Heart right ventricle (tissue), 16 donors: ENCODE data around the gene PTPRM. TPM values are rescaled to one million over a fixed set of nuclear protein-coding genes. Genes with fewer than 3 reads are reported as not detected.

Source experiments
- ATAC-seq, 8 donors: fragments of 200-7000 bp; cut with Tn5 transposase; one replicate each; pipeline ENCODE4 v1.9.1; 2020; ENCODE audit warnings: mild to moderate bottlenecking in 8 of 8, moderate library complexity in 8 of 8, moderate number of reproducible peaks in 1 of 8
- DNase-seq, 2 donors: peaks; one replicate each; pipeline ENCODE4 v3.0.0-alpha.2; 2020
- H3K27ac ChIP-seq, 10 donors: fragments of 200-600 bp; sonication (generic) in 2 of 10; one replicate each; pipeline versions ENCODE4 v1.5.0 to v1.8.0; 2020 to 2022; ENCODE audit warnings: mild to moderate bottlenecking in 3 of 10
- H3K27me3 ChIP-seq, 7 donors: fragments of 200-600 bp; one replicate each; pipeline ENCODE4 v1.8.0; 2021 to 2022; ENCODE audit warnings: mild to moderate bottlenecking in 2 of 7
- H3K36me3 ChIP-seq, 9 donors: fragments of 200-600 bp; sonication (generic) in 1 of 9; one replicate each; pipeline versions ENCODE4 v1.5.0 to v1.8.0; 2020 to 2022; ENCODE audit warnings: mild to moderate bottlenecking in 2 of 9
- H3K4me1 ChIP-seq, 9 donors: fragments of 200-600 bp; sonication (generic) in 1 of 9; one replicate each; pipeline versions ENCODE4 v1.5.0 to v1.8.0; 2020 to 2022; ENCODE audit warnings: mild to moderate bottlenecking in 4 of 9
- H3K4me3 ChIP-seq, 10 donors: fragments of 200-600 bp; sonication (generic) in 2 of 10; one replicate each; pipeline versions ENCODE4 v1.5.0 to v1.8.0; 2020 to 2022; ENCODE audit warnings: mild to moderate bottlenecking in 7 of 10, moderate library complexity in 2 of 10
- H3K9me3 ChIP-seq, 11 donors: fragments of 200-600 bp in 10 of 11; sonication (generic) in 2 of 11; one replicate each; pipeline versions ENCODE4 v1.5.0 to v1.8.0; 2013 to 2022; ENCODE audit warnings: mild to moderate bottlenecking in 2 of 11, control low read depth in 1 of 11, moderate library complexity in 1 of 11
- CTCF ChIP-seq, 9 donors: fragments of 200-600 bp; sonication (generic) in 2 of 9; IDR thresholded peaks; one replicate each; pipeline versions ENCODE4 v1.5.0 to v1.8.0; 2021 to 2022; ENCODE audit warnings: antibody characterized with exemption in 9 of 9, mild to moderate bottlenecking in 5 of 9, moderate library complexity in 1 of 9
- WGBS, 2 donors: extraction: QIAGEN DNeasy Blood & Tissue Kit; methylation state at CpG; one replicate each; pipeline ENCODE4 v1.1.7; 2013; ENCODE audit warnings: inconsistent platforms in 1 of 2; 5-methylcytosine and 5-hydroxymethylcytosine counted together
- intact Hi-C, 10 donors: fragments of 100-400 bp; cut with DNase I; formaldehyde crosslinking; loops; one replicate each; pipeline versions ENCODE4 v1.11.1 to v1.14.2; 2022
- polyA plus RNA-seq, 2 donors: library from polyadenylated mRNA; stranded (reverse); fragments of 200-250 nt; gene quantifications; one replicate each; pipeline ENCODE4 v1.2.3, GENCODE V29; 2013
- total RNA-seq, 10 donors: library from RNA; stranded (reverse); fragmentation: NEBNext Ultra II Directional in 3 of 10; extraction: Animal tissue kit (Norgen Biotek cat#: 25700) in 3 of 10; gene quantifications; one replicate each; pipeline versions ENCODE4 v1.2.1 to v1.2.4, GENCODE V29; 2021 to 2023
- donor health status: Arrhythmogenic right ventricular cardiomyopathy.
- donor health status: ischemic (EF 13 %, LVEDD 7.1; RV severe dilation, severe dysfunction).
- donor health status: healthy with polysubstance abuse.
- donor health status: DM: no; HTN: yes; CAD: no.
- donor health status: DM: no; HTN: no; CAD: no.
- donor health status: ischemic (EF 25% LVEDD 6.9; RV normal size, moderate dysfunction).
- donor health status: ischemic (EF 25% LVEDD 5.7; RV mildly dilated, moderate dysfunction).
- donor health status: healthy.
- donor health status: DM: yes; HTN: yes; CAD: no.
- donor health status: Ischemic cardiomyopathy.
- donor health status: ischemic (EF 35%, LVEDD 5.7; RV mildly dilated, moderate dysfunction).
- donor health status: nonischemic (EF 11% LVEDD 7.7; RV severe dilation, severe dysfunction).
- donor health status: DM: yes; HTN: yes; CAD: no.
- donor health status: PGD.
- donor health status: ischemic (EF 29% LVEDD 5.4; RV normal size, mild dysfunction).
- donor health status: nonischemic (EF 23%, LVEDD 6.1; RV moderate dilation, normal function).

Gene PTPRM
- total and polyA plus RNA-seq, 12 donors, result 81.7 to 170 (median 132) TPM

GRCh38 chr18:7805096-7805495 is 238.0 kb downstream of the PTPRM start:
- WGBS, 2 donors, result 75 to 85% methylated on average over 2 of the region's 2 CpGs

GRCh38 chr18:7805880-7806279 is 238.8 kb downstream of the PTPRM start:
- Histone ChIP-seq H3K4me3 (no peak overlapping the region), H3K9me3 (no peaks in the 10 kb centered on the region), H3K27me3 (no peaks in the 10 kb centered on the region), H3K4me1 (peaks cover 4 to 77% (median 54%) of the 10 kb centered on the region in 9 donors), H3K36me3 (no peaks in the 10 kb centered on the region), H3K27ac (no peak overlapping the region)
- intact Hi-C loops, result no loop called here
- no peak for DNase-seq
- WGBS, 2 donors, result 96 to 97% methylated on average over 1 of the region's 1 CpG
- TF ChIP-seq CTCF (IDR thresholded peaks at IDR 0.05), result peak in 2 of 9 donors; percentile 17 to 23
- ATAC-seq, result no peak

More at GRCh38 chr18:7805096-7805495, 238.0 kb downstream of the PTPRM start:
- DNase-seq (no peak), ATAC-seq (no peak)
- Histone ChIP-seq H3K27ac (no peak overlapping the region), H3K4me1 (peaks cover 4 to 74% (median 51%) of the 10 kb centered on the region in 9 donors), H3K9me3 (no peaks in the 10 kb centered on the region), H3K4me3 (no peak overlapping the region), H3K27me3 (no peaks in the 10 kb centered on the region), H3K36me3 (no peaks in the 10 kb centered on the region)
- intact Hi-C loops, result no loop called here
- TF ChIP-seq CTCF (IDR thresholded peaks at IDR 0.05), result no peak

GRCh38 chr18:7807936-7808453 is 240.9 kb downstream of the PTPRM start:
- intact Hi-C loops, result no loop called here
- 50 to 59% methylated on average over 9 of the region's 9 CpGs for WGBS, 2 donors
- DNase-seq, result no peak
- H3K4me1 ChIP-seq, result peaks cover 7 to 95% (median 71%) of the 10 kb centered on the region in 9 donors
- no peak overlapping the region for H3K4me3 ChIP-seq
- no peaks in the 10 kb centered on the region for H3K27me3 ChIP-seq
- no peaks in the 10 kb centered on the region for H3K9me3 ChIP-seq
- H3K27ac ChIP-seq, result no peak overlapping the region
- no peak for TF ChIP-seq CTCF (IDR thresholded peaks at IDR 0.05)
- no peaks in the 10 kb centered on the region for H3K36me3 ChIP-seq
- no peak for ATAC-seq

GRCh38 chr18:7808992-7809391 is 241.9 kb downstream of the PTPRM start:
- H3K4me3 ChIP-seq, result no peak overlapping the region
- 58 to 73% methylated on average over 5 of the region's 5 CpGs for WGBS, 2 donors
- no peak for TF ChIP-seq CTCF (IDR thresholded peaks at IDR 0.05)
- intact Hi-C loops, result no loop called here
- H3K27ac ChIP-seq, result no peak overlapping the region
- DNase-seq (no peak), ATAC-seq (no peak)
- peaks cover 0 to 10% (median 2%) of the 10 kb centered on the region in 11 donors for H3K9me3 ChIP-seq
- H3K27me3 ChIP-seq, result no peaks in the 10 kb centered on the region
- H3K36me3 ChIP-seq, result no peaks in the 10 kb centered on the region
- H3K4me1 ChIP-seq, result peaks cover 3 to 91% (median 72%) of the 10 kb centered on the region in 9 donors
